ENCODE results near the gene MPV17. TPM values are rescaled to one million over a fixed set of nuclear protein-coding genes. Genes with fewer than 3 reads are reported as not detected.
A peak's percentile ranks its signal among the peaks of the same experiment; 100 is the strongest.
"Not testable (repeated sequence)": the region's sequence is repeated elsewhere in the genome, so short reads cannot be mapped to it uniquely, and the experiment has no call there.

MPV17 gene
- total RNA-seq, 2 experiments from 2014 or later, result 83.3 to 83.9 TPM

- not testable (repeated sequence) for H3K36me3 Mint-ChIP-seq (ENCODE audit: low read depth); H3K4me3 Mint-ChIP-seq; H3K27me3 Mint-ChIP-seq; DNase-seq; H3K9me3 Mint-ChIP-seq; H3K27ac Mint-ChIP-seq
- CTCF ChIA-PET, result interaction anchor here (0.5 to 5.1 kb wide), 3 partner anchors 17 to 69 kb away, joined by 3 to 27 read pairs (median 4); partner anchors contain the start of genes EIF2B4 and SNX17
- POLR2A ChIA-PET, result interaction anchor here (1.1 kb wide), 1 partner anchor 27 kb away, joined by 3 read pairs; no protein-coding TSS in a partner anchor
- peaks cover 22% of the 10 kb centered on the region for H3K4me1 Mint-ChIP-seq
Measured at GRCh38 chr2:27319839-27320238, 3.1 kb downstream of the MPV17 start.

- Mint-ChIP-seq H3K4me1 (peaks cover 7% of the 10 kb centered on the region), H3K27ac (no peak overlapping the region), H3K9me3 (no peaks in the 10 kb centered on the region), H3K36me3 (ENCODE audit: low read depth) (peaks cover 9% of the 10 kb centered on the region), H3K27me3 (no peaks in the 10 kb centered on the region), H3K4me3 (no peak overlapping the region)
- no peak for DNase-seq
- ChIA-PET CTCF (interaction anchor here (1.1 to 5.1 kb wide), 2 partner anchors 14 to 37 kb away, joined by 3 to 27 read pairs; no protein-coding TSS in a partner anchor), POLR2A (no interaction called here)
Measured at GRCh38 chr2:27316655-27317412, 6.1 kb downstream of the MPV17 start.

GRCh38 chr2:27315122-27315521 lies 7.8 kb downstream of the MPV17 start:
- Mint-ChIP-seq H3K36me3 (ENCODE audit: low read depth) (peaks cover 20% of the 10 kb centered on the region), H3K4me3 (no peak overlapping the region), H3K9me3 (no peaks in the 10 kb centered on the region), H3K27ac (no peak overlapping the region), H3K27me3 (no peaks in the 10 kb centered on the region), H3K4me1 (no peaks in the 10 kb centered on the region)
- POLR2A ChIA-PET, result interaction anchor here (1.2 to 2.2 kb wide), 2 partner anchors 8 to 51 kb away, joined by 3 to 10 read pairs; partner anchors contain the start of gene MPV17
- DNase-seq, result no peak
- CTCF ChIA-PET, result interaction anchor here (0.9 kb wide), 1 partner anchor 173 kb away, joined by 3 read pairs; no protein-coding TSS in a partner anchor

- ChIA-PET POLR2A (interaction anchor here (1.2 to 2.2 kb wide), 2 partner anchors 8 to 50 kb away, joined by 3 to 10 read pairs; partner anchors contain the start of gene MPV17), CTCF (interaction anchor here (0.8 to 4.4 kb wide), 4 partner anchors 12 to 173 kb away, joined by 3 to 16 read pairs (median 4); no protein-coding TSS in a partner anchor)
- no peaks in the 10 kb centered on the region for H3K9me3 Mint-ChIP-seq
- peaks cover 22% of the 10 kb centered on the region for H3K36me3 Mint-ChIP-seq (ENCODE audit: low read depth)
- H3K27ac Mint-ChIP-seq, result no peak overlapping the region
- H3K27me3 Mint-ChIP-seq, result no peaks in the 10 kb centered on the region
- no peak for DNase-seq
- H3K4me1 Mint-ChIP-seq, result no peaks in the 10 kb centered on the region
- H3K4me3 Mint-ChIP-seq, result no peak overlapping the region
Measured at GRCh38 chr2:27314709-27315108, 8.2 kb downstream of the MPV17 start.

GRCh38 chr2:27313882-27314645 lies 8.8 kb downstream of the MPV17 start:
- DNase-seq, result no peak
- Mint-ChIP-seq H3K4me1 (no peaks in the 10 kb centered on the region), H3K36me3 (ENCODE audit: low read depth) (peaks cover 26% of the 10 kb centered on the region), H3K27ac (no peak overlapping the region), H3K4me3 (no peak overlapping the region), H3K27me3 (no peaks in the 10 kb centered on the region), H3K9me3 (no peaks in the 10 kb centered on the region)
- POLR2A ChIA-PET, result interaction anchor here (0.6 to 2.2 kb wide), 3 partner anchors 9 to 50 kb away, joined by 3 to 10 read pairs (median 3); partner anchors contain the start of gene MPV17
- CTCF ChIA-PET, result interaction anchor here (0.8 to 4.4 kb wide), 3 partner anchors 11 to 56 kb away, joined by 3 to 16 read pairs (median 4); no protein-coding TSS in a partner anchor

GRCh38 chr2:27312152-27312551 lies 10.7 kb downstream of the MPV17 start:
- H3K27me3 Mint-ChIP-seq, result peaks cover 2% of the 10 kb centered on the region
- ChIA-PET POLR2A (interaction anchor here (1.2 to 1.5 kb wide), 2 partner anchors 10 to 11 kb away, joined by 4 to 10 read pairs; partner anchors contain the start of gene MPV17), CTCF (interaction anchor here (1.0 to 4.4 kb wide), 2 partner anchors 9 to 10 kb away, joined by 3 to 16 read pairs; no protein-coding TSS in a partner anchor)
- H3K9me3 Mint-ChIP-seq, result no peaks in the 10 kb centered on the region
- peaks cover 29% of the 10 kb centered on the region for H3K36me3 Mint-ChIP-seq (ENCODE audit: low read depth)
- H3K4me1 Mint-ChIP-seq, result no peaks in the 10 kb centered on the region
- DNase-seq, result no peak
- no peak overlapping the region for H3K4me3 Mint-ChIP-seq
- no peak overlapping the region for H3K27ac Mint-ChIP-seq

GRCh38 chr2:27309651-27310050 lies 13.2 kb downstream of the MPV17 start:
- no peak overlapping the region for H3K27ac Mint-ChIP-seq

GRCh38 chr2:27308359-27308881 lies 14.5 kb downstream of the MPV17 start, which contains the start of gene UCN:
TSS of gene UCN (minus strand) at chr2:27308445. CDS start at chr2:27307895, 550 bp downstream.
- H3K27ac Mint-ChIP-seq, result no peak within 1 kb of the TSS
- ChIA-PET POLR2A (interaction anchor here (1.2 kb wide), 1 partner anchor 14 kb away, joined by 3 read pairs; the partner anchor contains the start of gene MPV17), CTCF (no interaction called here)
- peaks cover 24% of the 10 kb centered on the region for H3K27me3 Mint-ChIP-seq
- DNase-seq, result no peak
- peaks cover 4% of the 10 kb centered on the region for H3K4me1 Mint-ChIP-seq
- no peaks in the 10 kb centered on the region for H3K9me3 Mint-ChIP-seq
- H3K36me3 Mint-ChIP-seq (ENCODE audit: low read depth), result peaks cover 29% of the 10 kb centered on the region
- no peak within 1 kb of the TSS for H3K4me3 Mint-ChIP-seq

More at GRCh38 chr2:27309651-27310050, 13.2 kb downstream of the MPV17 start:
- Mint-ChIP-seq H3K36me3 (ENCODE audit: low read depth) (peaks cover 29% of the 10 kb centered on the region), H3K4me1 (peaks cover 4% of the 10 kb centered on the region), H3K9me3 (no peaks in the 10 kb centered on the region), H3K27me3 (peaks cover 21% of the 10 kb centered on the region), H3K4me3 (no peak overlapping the region)
- ChIA-PET POLR2A (no interaction called here), CTCF (no interaction called here)
- no peak for DNase-seq

GRCh38 chr2:27307545-27308358 lies 15.1 kb downstream of the MPV17 start:
- ChIA-PET CTCF (no interaction called here), POLR2A (interaction anchor here (1.2 kb wide), 1 partner anchor 15 kb away, joined by 3 read pairs; the partner anchor contains the start of gene MPV17)
- DNase-seq, result no peak
- peaks cover 8% of the 10 kb centered on the region for H3K4me1 Mint-ChIP-seq
- peaks cover 29% of the 10 kb centered on the region for H3K36me3 Mint-ChIP-seq (ENCODE audit: low read depth)
- H3K9me3 Mint-ChIP-seq, result no peaks in the 10 kb centered on the region
- no peak overlapping the region for H3K27ac Mint-ChIP-seq
- H3K4me3 Mint-ChIP-seq, result no peak overlapping the region
- peaks cover 24% of the 10 kb centered on the region for H3K27me3 Mint-ChIP-seq

- H3K36me3 Mint-ChIP-seq (ENCODE audit: low read depth), result peaks cover 25% of the 10 kb centered on the region
- ChIA-PET CTCF (no interaction called here), POLR2A (interaction anchor here (1.2 kb wide), 1 partner anchor 15 kb away, joined by 3 read pairs; the partner anchor contains the start of gene MPV17)
- DNase-seq, result no peak
- peaks cover 9% of the 10 kb centered on the region for H3K4me1 Mint-ChIP-seq
- H3K4me3 Mint-ChIP-seq, result no peak overlapping the region
- H3K27me3 Mint-ChIP-seq, result peaks cover 24% of the 10 kb centered on the region
- H3K27ac Mint-ChIP-seq, result no peak overlapping the region
- H3K9me3 Mint-ChIP-seq, result no peaks in the 10 kb centered on the region
Measured at GRCh38 chr2:27307287-27307544, 15.7 kb downstream of the MPV17 start.

GRCh38 chr2:27306573-27307286 lies 16.2 kb downstream of the MPV17 start:
- no peaks in the 10 kb centered on the region for H3K9me3 Mint-ChIP-seq
- H3K27ac Mint-ChIP-seq, result no peak overlapping the region
- H3K4me3 Mint-ChIP-seq, result peak overlapping the region; percentile 32
- peaks cover 21% of the 10 kb centered on the region for H3K36me3 Mint-ChIP-seq (ENCODE audit: low read depth)
- H3K4me1 Mint-ChIP-seq, result peaks cover 9% of the 10 kb centered on the region
- POLR2A ChIA-PET, result interaction anchor here (1.0 kb wide), 1 partner anchor 16 kb away, joined by 4 read pairs; the partner anchor contains the start of gene MPV17
- DNase-seq, result peak; percentile 30
- CTCF ChIA-PET, result interaction anchor here (4.4 kb wide), 1 partner anchor 207 kb away, joined by 46 read pairs; no protein-coding TSS in a partner anchor
- H3K27me3 Mint-ChIP-seq, result peaks cover 24% of the 10 kb centered on the region

Measured in activated CD4-positive, alpha-beta memory T cell treated with anti-CD3 and anti-CD28 coated beads, Interleukin-2, amount 10 ng/mL, durations not matched to agents 7 days and 5 days (primary cell).